Effector memory CD8-positive, alpha-beta T cell (primary cell): Measurements from ENCODE around the gene USP33.
"Not testable (repeated sequence)": the region's sequence is repeated elsewhere in the genome, so short reads cannot be mapped to it uniquely, and the experiment has no call there.

ENCODE experiments used
- ATAC-seq: fragments of 150-1000 bp; cut with Tn5 transposase; replicated peaks from 2 replicates; pipeline ENCODE4 v1.10.0; 2021; ENCODE audit warnings: mild to moderate bottlenecking, moderate library complexity
- DNase-seq, 3 experiments: peaks; one replicate each; pipeline ENCODE4 v3.0.0; 2021
- H3K27ac Mint-ChIP-seq, 2 donors: one replicate each; pipeline ENCODE4 v1.8.0; 2022; ENCODE audit warnings: mild to moderate bottlenecking in 2 of 2, mixed read lengths in 2 of 2, moderate library complexity in 2 of 2
- H3K27me3 Mint-ChIP-seq, 2 donors: one replicate each; pipeline ENCODE4 v1.8.0; 2022; ENCODE audit warnings: mixed read lengths in 2 of 2
- H3K36me3 Mint-ChIP-seq: one replicate; pipeline ENCODE4 v1.8.0; 2022; ENCODE audit warnings: mild to moderate bottlenecking, moderate library complexity, mixed read lengths; ENCODE audit not compliant: insufficient read depth
- H3K4me1 Mint-ChIP-seq, 2 donors: one replicate each; pipeline ENCODE4 v1.8.0; 2022; ENCODE audit warnings: low read depth in 2 of 2, mixed read lengths in 2 of 2
- H3K4me3 Mint-ChIP-seq, 2 donors: one replicate each; pipeline ENCODE4 v1.8.0; 2022; ENCODE audit warnings: mild to moderate bottlenecking in 2 of 2, mixed read lengths in 2 of 2, moderate library complexity in 2 of 2
- H3K9me3 Mint-ChIP-seq, 2 donors: one replicate each; pipeline ENCODE4 v1.8.0; 2022; ENCODE audit warnings: mixed read lengths in 2 of 2

USP33 gene

GRCh38 chr1:77706321-77706720 is 53.3 kb downstream of the USP33 start:
- H3K4me1 Mint-ChIP-seq = no peaks in the 10 kb centered on the region
- ATAC-seq = no peak
- H3K36me3 Mint-ChIP-seq = peaks cover 24% of the 10 kb centered on the region
- H3K27me3 Mint-ChIP-seq = no peaks in the 10 kb centered on the region
- H3K4me3 Mint-ChIP-seq = no peak overlapping the region
- H3K27ac Mint-ChIP-seq = no peak overlapping the region
- DNase-seq = no peak
- no peaks in the 10 kb centered on the region for H3K9me3 Mint-ChIP-seq

GRCh38 chr1:77704736-77705135 is 54.9 kb downstream of the USP33 start:
- Mint-ChIP-seq H3K4me1 (no peaks in the 10 kb centered on the region), H3K27ac (peak overlapping the region in 1 of 2 donors; percentile 20), H3K9me3 (no peaks in the 10 kb centered on the region), H3K36me3 (peaks cover 18% of the 10 kb centered on the region), H3K4me3 (no peak overlapping the region), H3K27me3 (no peaks in the 10 kb centered on the region)
- ATAC-seq (no peak), DNase-seq (no peak)

GRCh38 chr1:77699673-77700072 is 60.0 kb downstream of the USP33 start:
- not testable (repeated sequence) for H3K27ac Mint-ChIP-seq, DNase-seq, ATAC-seq, H3K27me3 Mint-ChIP-seq, H3K4me3 Mint-ChIP-seq, H3K4me1 Mint-ChIP-seq, H3K9me3 Mint-ChIP-seq
- peaks cover 21% of the 10 kb centered on the region for H3K36me3 Mint-ChIP-seq

- ATAC-seq = no peak
- no peaks in the 10 kb centered on the region for H3K9me3 Mint-ChIP-seq
These were observed 62.2 kb downstream of the USP33 start for GRCh38 chr1:77697441-77697840.

GRCh38 chr1:77688939-77689338 is 70.7 kb downstream of the USP33 start:
- Mint-ChIP-seq H3K27ac (peak overlapping the region in 1 of 2 donors; percentile 33), H3K27me3 (no peaks in the 10 kb centered on the region), H3K4me1 (peaks cover 2% of the 10 kb centered on the region in 2 donors), H3K9me3 (no peaks in the 10 kb centered on the region), H3K36me3 (peaks cover under 1% of the 10 kb centered on the region), H3K4me3 (no peak overlapping the region)
- ATAC-seq (no peak), DNase-seq (no peak)

More at GRCh38 chr1:77697441-77697840, 62.2 kb downstream of the USP33 start:
- no peak overlapping the region for H3K4me3 Mint-ChIP-seq
- no peak for DNase-seq
- H3K36me3 Mint-ChIP-seq = peaks cover 24% of the 10 kb centered on the region
- H3K27ac Mint-ChIP-seq = no peak overlapping the region
- no peaks in the 10 kb centered on the region for H3K27me3 Mint-ChIP-seq
- H3K4me1 Mint-ChIP-seq = no peaks in the 10 kb centered on the region

GRCh38 chr1:77687519-77687906 is 72.1 kb downstream of the USP33 start:
- peak overlapping the region; percentile 32 to 76 for H3K27ac Mint-ChIP-seq
- peaks cover 15% of the 10 kb centered on the region for H3K36me3 Mint-ChIP-seq
- DNase-seq (no peak), ATAC-seq (no peak)
- peak overlapping the region; percentile 38 to 61 for H3K4me3 Mint-ChIP-seq
- peaks cover 6 to 7% of the 10 kb centered on the region in 2 donors for H3K4me1 Mint-ChIP-seq
- H3K9me3 Mint-ChIP-seq = no peaks in the 10 kb centered on the region
- H3K27me3 Mint-ChIP-seq = no peaks in the 10 kb centered on the region

GRCh38 chr1:77686796-77687518 is 72.7 kb downstream of the USP33 start:
- DNase-seq (no peak), ATAC-seq (no peak)
- Mint-ChIP-seq H3K27ac (peak overlapping the region in 1 of 2 donors; percentile 32), H3K36me3 (peaks cover 21% of the 10 kb centered on the region), H3K4me3 (no peak overlapping the region), H3K9me3 (no peaks in the 10 kb centered on the region), H3K27me3 (no peaks in the 10 kb centered on the region), H3K4me1 (peaks cover 6 to 9% of the 10 kb centered on the region in 2 donors)

- no peaks in the 10 kb centered on the region for H3K27me3 Mint-ChIP-seq
- DNase-seq (peak; percentile 87 to 90 (median 88)), ATAC-seq (peak; percentile 73)
- H3K27ac Mint-ChIP-seq = peak overlapping the region; percentile 96 to 97
- H3K4me3 Mint-ChIP-seq = peak overlapping the region; percentile 89 to 93
- H3K4me1 Mint-ChIP-seq = peaks cover 28 to 30% of the 10 kb centered on the region in 2 donors
- no peaks in the 10 kb centered on the region for H3K9me3 Mint-ChIP-seq
- H3K36me3 Mint-ChIP-seq = peaks cover 28% of the 10 kb centered on the region
These were observed 76.2 kb downstream of the USP33 start for GRCh38 chr1:77683160-77684148.

- peak within 1 kb of the TSS; percentile 96 to 97 for H3K27ac Mint-ChIP-seq
- H3K4me3 Mint-ChIP-seq = peak within 1 kb of the TSS; percentile 89 to 93
- H3K4me1 Mint-ChIP-seq = peaks cover 27 to 35% of the 10 kb centered on the region in 2 donors
- DNase-seq (peak; percentile 92 to 94 (median 93)), ATAC-seq (peak; percentile 67)
- no peaks in the 10 kb centered on the region for H3K27me3 Mint-ChIP-seq
- H3K9me3 Mint-ChIP-seq = no peaks in the 10 kb centered on the region
- H3K36me3 Mint-ChIP-seq = peaks cover 30% of the 10 kb centered on the region
These were observed 77.0 kb downstream of the USP33 start, which contains the start of gene ZZZ3 for GRCh38 chr1:77682460-77683159. TSS of gene ZZZ3 (minus strand) at chr1:77682658. CDS start at chr1:77633354, 49,304 bp downstream.

- Mint-ChIP-seq H3K4me3 (peak overlapping the region in 1 of 2 donors; percentile 0), H3K27me3 (no peaks in the 10 kb centered on the region), H3K27ac (peak overlapping the region in 1 of 2 donors; percentile 15), H3K4me1 (peaks cover 31 to 35% of the 10 kb centered on the region in 2 donors), H3K36me3 (peaks cover 30% of the 10 kb centered on the region), H3K9me3 (no peaks in the 10 kb centered on the region)
- no peak for ATAC-seq
- DNase-seq = no peak
These were observed 79.5 kb downstream of the USP33 start for GRCh38 chr1:77680173-77680572.

- Mint-ChIP-seq H3K9me3 (no peaks in the 10 kb centered on the region), H3K27me3 (no peaks in the 10 kb centered on the region), H3K27ac (no peak overlapping the region), H3K4me3 (no peak overlapping the region), H3K4me1 (peaks cover 31 to 33% of the 10 kb centered on the region in 2 donors), H3K36me3 (peaks cover 37% of the 10 kb centered on the region)
- ATAC-seq (no peak), DNase-seq (no peak)
These were observed 80.7 kb downstream of the USP33 start for GRCh38 chr1:77678660-77679610.

GRCh38 chr1:77674807-77675206 is 84.8 kb downstream of the USP33 start:
- H3K4me1 Mint-ChIP-seq = peaks cover 24 to 42% of the 10 kb centered on the region in 2 donors
- not testable (repeated sequence) for H3K9me3 Mint-ChIP-seq, ATAC-seq, DNase-seq, H3K4me3 Mint-ChIP-seq, H3K27ac Mint-ChIP-seq, H3K27me3 Mint-ChIP-seq
- peaks cover 16% of the 10 kb centered on the region for H3K36me3 Mint-ChIP-seq
